HepG2 (cell line): ENCODE results near the gene TMEM53. TPM values are rescaled to one million over a fixed set of nuclear protein-coding genes. Genes with fewer than 3 reads are reported as not detected.

Experiments used
- ATAC-seq: fragments of 200-7000 bp; cut with Tn5 transposase; 3 replicates; pipeline ENCODE4 v1.9.1; 2020; ENCODE audit warnings: mild to moderate bottlenecking, moderate library complexity
- BruUV-seq: library from RNA; stranded (reverse); fragments of 400-500 nt; replicated peaks from 2 replicates; lab custom pipeline; 2021; lab: Mats Ljungman, UMichigan
- CTCF ChIA-PET: fragments of 300-600 bp; formaldehyde crosslinking; extraction: SDS; loops from one replicate; lab custom pipeline; 2021; ENCODE audit warnings: low total read pairs, inconsistent platforms, low intra/inter-chr PET ratio; lab: Yijun Ruan, JAX
- POLR2A ChIA-PET: fragments of 350-600 bp; sonication (Branson Sonifier 250); formaldehyde crosslinking; loops from one replicate; lab custom pipeline; 2020; ENCODE audit warnings: antibody characterized with exemption, inconsistent platforms; lab: Yijun Ruan, JAX
- DNase-seq: peaks from one replicate; pipeline ENCODE4 v3.0.0-alpha.2; 2015; ENCODE audit warnings: low spot score
- FAIRE-seq: peaks from 3 replicates; lab custom pipeline; 2011; peaks lifted over from hg19 to GRCh38; lab: Jason Lieb, UNC
- H2AFZ ChIP-seq: one replicate; pipeline ENCODE4 v1.6.1; 2011; ENCODE audit warnings: low read length, inconsistent platforms
- H3K27ac ChIP-seq: fragments of 300-600 bp; 3 replicates; pipeline ENCODE4 v1.8.0; 2011; ENCODE audit warnings: mixed run types, mild to moderate bottlenecking, mixed read lengths, low read length, inconsistent platforms; ENCODE audit not compliant: insufficient read depth; ENCODE audit errors: extremely low read length
- H3K27me3 ChIP-seq, 2 experiments: fragments of 200-600 bp in 1 of 2; 2 replicates in 1 of 2; 3 replicates in 1 of 2; pipeline versions ENCODE4 v1.6.0 to v1.8.0; 2011; ENCODE audit warnings: low read length in 2 of 2, mild to moderate bottlenecking in 2 of 2, moderate library complexity in 2 of 2, inconsistent platforms in 1 of 2; ENCODE audit not compliant: insufficient read depth in 2 of 2, control insufficient read depth in 1 of 2
- H3K36me3 ChIP-seq, 2 experiments: fragments of 200-600 bp in 1 of 2; replicated peaks in 1 of 2; 2 replicates in 1 of 2; 3 replicates in 1 of 2; pipeline versions ENCODE4 v1.5.1 to v1.8.0; 2011; ENCODE audit warnings: low read length in 2 of 2, inconsistent platforms in 1 of 2; ENCODE audit not compliant: insufficient read depth in 2 of 2, control insufficient read depth in 1 of 2
- H3K4me1 ChIP-seq: 2 replicates; pipeline ENCODE4 v1.5.1; 2012; ENCODE audit warnings: low read length, inconsistent platforms; ENCODE audit not compliant: insufficient read depth
- H3K4me2 ChIP-seq: 2 replicates; pipeline ENCODE4 v1.6.0; 2011; ENCODE audit warnings: low read depth, low read length, inconsistent platforms
- H3K4me3 ChIP-seq, 3 experiments: fragments of 200-600 bp in 1 of 3; sonication (generic), shearing (Covaris generic) in 1 of 3; replicated peaks in 1 of 3; 2 replicates each; pipeline ENCODE4 v1.5.1; 2011 to 2016; ENCODE audit warnings: low read length in 3 of 3, inconsistent platforms in 2 of 3, low read depth in 2 of 3, mild to moderate bottlenecking in 2 of 3, control low read depth in 1 of 3, mixed read lengths in 1 of 3; ENCODE audit not compliant: insufficient read depth in 1 of 3
- H3K79me2 ChIP-seq: one replicate; pipeline ENCODE4 v1.6.1; 2011; ENCODE audit warnings: low read length, inconsistent platforms; ENCODE audit not compliant: insufficient read depth
- H3K9ac ChIP-seq: 2 replicates; pipeline ENCODE4 v1.6.0; 2011; ENCODE audit warnings: mild to moderate bottlenecking, low read depth, low read length, inconsistent platforms; ENCODE audit not compliant: insufficient read depth
- H3K9me3 ChIP-seq: 2 replicates; pipeline ENCODE4 v1.5.1; 2012; ENCODE audit warnings: mild to moderate bottlenecking, low read length
- H4K20me1 ChIP-seq: 2 replicates; pipeline ENCODE4 v1.6.0; 2011; ENCODE audit warnings: inconsistent platforms, mild to moderate bottlenecking, low read length, moderate library complexity; ENCODE audit not compliant: insufficient read depth
- AGO2 ChIP-seq: fragments of 200-400 bp; formaldehyde crosslinking; optimal IDR thresholded peaks from 2 replicates; pipeline ENCODE3; 2017; ENCODE audit warnings: mild to moderate bottlenecking, low read depth, low read length, moderate library complexity
- ARNT2 ChIP-seq: sonication (generic); formaldehyde crosslinking; IDR thresholded peaks from 2 replicates; pipeline ENCODE4 v1.8.0; 2022; ENCODE audit warnings: mild to moderate bottlenecking, low read depth, missing genetic modification reagents, moderate library complexity
- ATF3 ChIP-seq: sonication (generic); formaldehyde crosslinking; IDR thresholded peaks from 2 replicates; pipeline ENCODE4 v1.4.0; 2020; ENCODE audit warnings: missing genetic modification reagents
- HNF4G ChIP-seq, 2 experiments: sonication (generic) in 1 of 2; formaldehyde crosslinking in 1 of 2; IDR thresholded peaks; 2 replicates each; pipeline versions ENCODE4 v1.4.0 to v1.6.1; 2011 to 2020; ENCODE audit warnings: borderline replicate concordance in 2 of 2, low read depth in 2 of 2, mild to moderate bottlenecking in 2 of 2, low read length in 1 of 2, missing genetic modification reagents in 1 of 2, moderate library complexity in 1 of 2
- JUN ChIP-seq: sonication (generic); formaldehyde crosslinking; IDR thresholded peaks from 2 replicates; pipeline ENCODE4 v1.4.0; 2020; ENCODE audit warnings: mild to moderate bottlenecking, missing genetic modification reagents
- KMT2B ChIP-seq: IDR thresholded peaks from 2 replicates; pipeline ENCODE4 v1.6.1; 2016; ENCODE audit warnings: missing genetic modification reagents, missing compliant biosample characterization
- MAZ ChIP-seq, 2 experiments: sonication (generic) in 1 of 2; formaldehyde crosslinking in 1 of 2; IDR thresholded peaks; 2 replicates each; pipeline versions ENCODE4 v1.5.0 to v1.6.1; 2012 to 2020; ENCODE audit warnings: low read depth in 2 of 2, mild to moderate bottlenecking in 2 of 2, borderline replicate concordance in 1 of 2, improper control_type of control experiment in 1 of 2, low read length in 1 of 2, missing genetic modification reagents in 1 of 2, moderate library complexity in 1 of 2
- NCOR1 ChIP-seq: fragments of 200-600 bp; sonication (generic); IDR thresholded peaks from 2 replicates; pipeline ENCODE4 v1.7.0; 2017; ENCODE audit warnings: antibody characterized with exemption, low read length, borderline replicate concordance
- NFIC ChIP-seq: IDR thresholded peaks from 2 replicates; pipeline ENCODE4 v1.6.1; 2012; ENCODE audit warnings: mild to moderate bottlenecking, low read length, inconsistent platforms
- RBFOX2 ChIP-seq: fragments of 200-400 bp; formaldehyde crosslinking; IDR thresholded peaks from 2 replicates; pipeline ENCODE4 v1.6.1; 2017; ENCODE audit warnings: low read depth, mild to moderate bottlenecking, low read length
- RORA ChIP-seq: sonication (generic); formaldehyde crosslinking; IDR thresholded peaks from 2 replicates; pipeline ENCODE4 v1.5.0; 2020; ENCODE audit warnings: mild to moderate bottlenecking, missing genetic modification reagents, moderate library complexity
- STAT5B ChIP-seq: sonication (generic); formaldehyde crosslinking; IDR thresholded peaks from 2 replicates; pipeline ENCODE4 v1.4.0; 2020; ENCODE audit warnings: missing genetic modification reagents
- ZMYM2 ChIP-seq: sonication (generic); formaldehyde crosslinking; IDR thresholded peaks from 2 replicates; pipeline ENCODE4 v1.8.0; 2022; ENCODE audit warnings: mild to moderate bottlenecking, missing genetic modification reagents
- ZNF546 ChIP-seq: sonication (generic); formaldehyde crosslinking; conservative IDR thresholded peaks from 2 replicates; pipeline ENCODE4 v1.8.1; 2023; ENCODE audit warnings: mild to moderate bottlenecking, missing genetic modification reagents
- ZNF567 ChIP-seq: sonication (generic); formaldehyde crosslinking; IDR thresholded peaks from 2 replicates; pipeline ENCODE4 v1.8.1; 2023; ENCODE audit warnings: mild to moderate bottlenecking, missing genetic modification reagents, borderline replicate concordance
- ZNF770 ChIP-seq: sonication (generic); formaldehyde crosslinking; IDR thresholded peaks from 2 replicates; pipeline ENCODE4 v1.5.0; 2020; ENCODE audit warnings: mild to moderate bottlenecking, missing genetic modification reagents
- WGBS: methylation state at CpG from one replicate; pipeline ENCODE4 v1.1.6; 2017; ENCODE audit warnings: low lambda C conversion rate; 5-methylcytosine and 5-hydroxymethylcytosine counted together
- in situ Hi-C: cut with HindIII; loops from 2 replicates; pipeline ENCODE4 v1.10.0; 2017; ENCODE audit warnings: low pct_unique_long_range_greater_than_20kb; ENCODE audit not compliant: extremely low pct_ligation_motif_present
- intact Hi-C: fragments of 100-400 bp; cut with micrococcal nuclease; formaldehyde crosslinking; loops from one replicate; pipeline ENCODE4 v1.10.0; 2022; ENCODE audit not compliant: unreplicated experiment
- polyA plus RNA-seq, 8 experiments: library from polyadenylated mRNA; depleted of rRNA in 3 of 8; stranded (reverse) in 7 of 8; unstranded in 1 of 8; fragments of >200 nt; fragmentation: Illumina TruSeq in 4 of 8; extraction: Trizol in 4 of 8; gene quantifications; 2 replicates each; pipeline versions ENCODE4 v1.2.1 to v1.2.3, GENCODE V29; 2011 to 2016; ENCODE audit warnings: low read depth in 4 of 8, missing spikeins in 1 of 8, mixed read lengths in 1 of 8; ENCODE audit not compliant: insufficient read depth in 1 of 8
- total RNA-seq, 5 experiments: library from RNA; depleted of rRNA; stranded (reverse); fragments of >200 nt; fragmentation: Illumina TruSeq; extraction: Trizol; gene quantifications; 2 replicates each; pipeline ENCODE4 v1.2.3, GENCODE V29; 2016; ENCODE audit warnings: low read depth in 1 of 5

The TMEM53 gene
- total and polyA plus RNA-seq, 2 of the 13 experiments (the other 11 are each of a cell fraction or from before 2014, with no cell fraction given) = 12.6 to 20.2 TPM

GRCh38 chr1:44644806-44645205 lies 29.5 kb downstream of the TMEM53 start:
- in situ Hi-C loops = no loop called here
- Histone ChIP-seq H3K4me1 (no peaks in the 10 kb centered on the region), H2AFZ (no peak overlapping the region), H3K9me3 (no peaks in the 10 kb centered on the region)
- intact Hi-C loops = no loop called here
- TF ChIP-seq AGO2 (peak; percentile 14), ZNF567 (CRISPR knock-in tag) (no peak)
- TF ChIP-seq, all 625 proteins: peak for 1
- H3K9ac ChIP-seq = no peak overlapping the region
- no peak overlapping the region for H3K4me2 ChIP-seq
- H3K79me2 ChIP-seq = no peaks in the 10 kb centered on the region
- H3K4me3 ChIP-seq = no peak overlapping the region
- no peaks in the 10 kb centered on the region for H4K20me1 ChIP-seq
- no peak overlapping the region for H3K27ac ChIP-seq
- FAIRE-seq (no peak), ATAC-seq (no peak), DNase-seq (no peak)
- POLR2A ChIA-PET = no interaction called here
- no TSS peak for BruUV-seq
- no peaks in the 10 kb centered on the region for H3K27me3 ChIP-seq
- H3K36me3 ChIP-seq = peaks cover 54 to 94% of the 10 kb centered on the region in 2 experiments
- CTCF ChIA-PET = no interaction called here
- 98% methylated on average over 7 of the region's 7 CpGs for WGBS

GRCh38 chr1:44643721-44644334 lies 30.5 kb downstream of the TMEM53 start:
- no peaks in the 10 kb centered on the region for H3K79me2 ChIP-seq
- no peaks in the 10 kb centered on the region for H4K20me1 ChIP-seq
- no peak overlapping the region for H3K4me2 ChIP-seq
- no peak overlapping the region for H3K27ac ChIP-seq
- BruUV-seq = no TSS peak
- ATAC-seq = no peak
- no peak for DNase-seq
- ChIA-PET POLR2A (interaction anchor here (1.8 kb wide), 1 partner anchor 10 kb away, joined by 6 read pairs; no protein-coding TSS in a partner anchor), CTCF (no interaction called here)
- no peaks in the 10 kb centered on the region for H3K9me3 ChIP-seq
- no peaks in the 10 kb centered on the region for H3K27me3 ChIP-seq
- in situ Hi-C loops = no loop called here
- intact Hi-C loops = no loop called here
- H3K9ac ChIP-seq = no peak overlapping the region
- no peaks in the 10 kb centered on the region for H3K4me1 ChIP-seq
- FAIRE-seq = no peak
- H3K36me3 ChIP-seq = peaks cover 52 to 92% of the 10 kb centered on the region in 2 experiments
- H2AFZ ChIP-seq = no peak overlapping the region
- WGBS = 98% methylated on average over 6 of the region's 9 CpGs
- no peak overlapping the region for H3K4me3 ChIP-seq
- TF ChIP-seq HNF4G (IDR thresholded peaks at IDR 0.05; ENCODE audit: borderline replicate concordance, low read depth, low read length) (no peak), HNF4G (CRISPR knock-in tag; IDR thresholded peaks at IDR 0.05; ENCODE audit: borderline replicate concordance, low read depth) (no peak), JUN (CRISPR knock-in tag) (no peak), MAZ (IDR thresholded peaks at IDR 0.05; ENCODE audit: borderline replicate concordance, low read depth, low read length) (no peak), MAZ (CRISPR knock-in tag; IDR thresholded peaks at IDR 0.05; ENCODE audit: low read depth) (no peak), STAT5B (CRISPR knock-in tag) (no peak), ARNT2 (CRISPR knock-in tag) (no peak), ZNF770 (no peak), ZMYM2 (CRISPR knock-in tag) (no peak), RORA (CRISPR knock-in tag) (no peak), NCOR1 (no peak), RBFOX2 (no peak), KMT2B (CRISPR knock-in tag) (no peak), ZNF546 (no peak), NFIC (no peak), ATF3 (CRISPR knock-in tag) (no peak)
